HG03439 (cell line): Measurements from ENCODE around the gene DTNB.
"Not testable (repeated sequence)": the region's sequence is repeated elsewhere in the genome, so short reads cannot be mapped to it uniquely, and the experiment has no call there.

Experiments used
- ATAC-seq: cut with Tn5 transposase; IDR thresholded peaks from one replicate; pipeline ENCODE4 v1.9.1; 2021; ENCODE audit warnings: mild to moderate bottlenecking, moderate library complexity; ENCODE audit not compliant: unreplicated experiment

Gene DTNB

DNA sequence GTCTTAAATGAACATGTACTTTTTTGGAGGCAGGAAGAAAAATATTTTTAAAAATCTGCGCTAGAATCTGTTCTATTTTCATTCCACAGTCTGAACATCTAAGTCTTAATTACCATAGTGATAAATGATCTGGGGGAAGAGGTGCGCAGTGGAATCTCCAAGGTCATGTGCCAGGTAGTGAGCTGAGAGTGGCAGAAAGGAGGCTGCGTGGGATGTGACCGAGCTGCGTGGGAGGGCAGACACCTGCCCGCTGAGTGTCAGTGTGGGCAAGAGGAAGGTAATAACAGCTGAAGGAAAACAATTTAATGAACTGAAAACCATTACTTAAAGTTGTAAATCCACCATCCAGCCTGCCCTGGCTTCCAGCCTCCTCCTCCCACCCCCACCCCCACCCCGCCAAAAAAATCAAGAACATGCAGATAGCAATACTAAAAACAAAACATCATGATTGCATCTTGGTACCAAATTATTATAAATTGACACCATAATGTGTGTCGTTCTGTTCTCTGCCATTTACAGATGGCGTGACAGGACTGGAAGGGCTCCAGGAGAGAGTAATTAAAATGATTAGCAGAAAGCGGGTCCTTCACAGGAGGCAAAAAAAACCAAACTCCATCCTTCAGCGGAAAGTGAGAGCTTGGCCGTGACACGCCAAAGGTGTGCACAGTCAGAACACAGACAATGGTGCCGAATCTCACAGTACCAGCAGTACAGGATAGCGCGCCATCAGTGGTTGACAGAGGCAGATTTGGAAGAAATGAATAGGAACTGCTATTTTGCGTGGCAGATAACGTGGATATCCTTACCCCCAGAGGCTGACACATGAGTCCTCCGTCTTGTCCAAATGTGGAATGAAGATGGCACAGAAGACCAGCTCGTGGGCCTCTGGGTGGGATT lies 11.4 kb upstream of the DTNB start:
- ATAC-seq = no peak

DNA sequence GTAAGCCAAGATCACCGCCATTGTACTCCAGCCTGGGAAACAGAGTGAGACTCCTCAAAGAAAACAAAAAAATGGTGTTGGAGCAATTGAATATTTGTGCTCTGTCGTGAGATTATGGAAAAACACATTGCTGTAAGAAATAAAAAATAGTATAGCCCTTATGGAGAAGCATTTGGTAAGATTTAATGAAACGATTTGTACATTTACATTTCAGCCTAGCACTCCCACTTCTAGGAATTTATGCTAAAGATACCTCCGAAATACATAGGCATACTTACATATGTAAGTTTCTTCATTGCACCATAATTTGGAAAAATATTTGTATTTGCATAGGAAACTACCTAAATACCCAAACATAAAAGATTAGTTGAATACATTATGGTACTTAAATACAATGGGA lies 8.7 kb upstream of the DTNB start:
- no peak for ATAC-seq

DNA sequence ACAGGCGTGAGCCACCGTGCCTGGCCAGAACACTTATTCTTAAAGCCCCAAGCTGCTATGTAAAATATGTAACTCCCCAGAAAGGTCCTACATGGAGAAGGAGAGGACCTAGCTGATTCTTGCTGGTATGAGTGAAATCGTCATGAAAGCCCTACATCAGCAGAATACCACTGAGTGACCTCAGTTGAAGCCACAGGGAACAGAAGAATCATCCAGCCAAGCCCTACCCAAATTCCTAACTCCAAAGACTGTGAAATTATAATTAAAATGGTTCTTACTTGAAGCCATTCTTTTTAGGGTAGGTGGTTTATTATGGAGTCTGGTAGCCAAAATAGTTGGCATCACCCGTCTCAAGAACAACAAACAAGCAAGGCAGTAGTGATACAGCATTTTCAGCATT lies 4.5 kb upstream of the DTNB start:
- no peak for ATAC-seq

DNA sequence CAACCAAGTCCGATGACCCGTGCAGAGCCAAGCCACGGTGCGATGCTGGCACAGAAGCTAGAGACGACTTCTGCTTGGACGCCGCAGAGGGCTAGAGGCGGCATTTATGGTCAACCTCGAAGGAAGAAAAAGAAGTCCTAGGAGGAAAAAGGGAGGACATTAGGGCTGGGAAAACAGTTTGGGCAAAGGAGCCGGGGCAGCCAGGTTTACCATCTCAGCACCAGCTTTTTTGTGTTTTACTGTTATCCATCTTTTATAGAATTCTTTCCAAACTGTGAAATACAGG lies 643 bp upstream of the DTNB start:
- no peak for ATAC-seq

DNA sequence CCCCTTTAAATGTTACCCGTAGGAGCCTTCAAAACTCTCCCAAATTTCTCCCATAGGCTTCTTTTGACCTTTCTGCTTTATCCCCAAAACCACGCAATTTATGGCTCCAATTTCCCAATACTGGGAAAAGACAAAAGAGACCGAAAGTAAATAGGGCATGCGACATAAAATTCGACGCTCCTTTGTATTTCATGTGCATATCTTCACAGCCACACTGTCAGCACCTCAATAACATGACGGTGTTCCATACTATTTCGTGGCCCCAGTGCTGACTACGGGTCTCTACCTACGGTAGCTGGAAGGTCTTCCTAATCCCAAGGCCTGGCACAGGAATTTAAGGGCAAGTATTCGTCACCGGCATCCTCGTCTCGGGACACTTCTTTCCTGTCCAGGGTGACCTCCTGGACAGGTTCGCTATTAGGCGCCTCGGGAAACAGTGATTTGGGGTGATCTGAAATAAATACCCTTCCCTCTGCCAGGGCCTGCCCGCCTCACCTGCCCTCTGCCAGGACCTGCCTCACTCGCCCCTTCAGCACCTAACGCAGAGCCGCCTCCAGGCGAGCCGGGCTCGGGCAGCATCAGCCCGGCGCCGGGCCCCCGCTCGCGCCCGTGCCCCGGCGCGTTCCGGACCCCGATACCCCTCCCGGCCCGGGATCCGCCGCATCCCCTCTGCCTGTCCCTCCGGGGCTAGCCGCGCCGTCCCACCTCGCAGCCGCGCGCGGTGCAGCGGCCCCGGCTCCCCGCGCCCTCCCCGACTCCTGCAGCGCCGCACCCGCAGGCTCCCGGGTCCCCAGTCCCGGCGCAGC lies 680 bp downstream of the DTNB start:
- ATAC-seq = peak; percentile 53

DNA sequence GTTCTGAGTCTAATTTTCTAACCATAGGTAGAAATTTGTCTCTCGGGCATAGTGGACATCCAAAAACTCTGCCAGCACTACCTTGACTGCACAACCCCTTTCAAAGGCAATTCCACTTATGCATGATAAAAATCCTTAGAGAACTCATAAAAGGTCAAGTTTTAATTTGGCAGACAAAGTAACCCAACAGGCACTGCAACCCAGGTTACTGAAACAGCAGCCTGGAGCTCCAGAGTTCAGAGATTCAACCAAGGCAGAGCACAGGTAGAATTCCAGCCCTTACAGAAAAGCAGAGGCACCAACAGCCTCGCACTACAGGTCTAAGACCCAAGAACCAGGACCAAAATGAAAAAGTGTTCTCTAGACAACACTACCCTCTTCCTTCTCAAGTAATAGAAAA lies 1.8 kb downstream of the DTNB start:
- no peak for ATAC-seq

DNA sequence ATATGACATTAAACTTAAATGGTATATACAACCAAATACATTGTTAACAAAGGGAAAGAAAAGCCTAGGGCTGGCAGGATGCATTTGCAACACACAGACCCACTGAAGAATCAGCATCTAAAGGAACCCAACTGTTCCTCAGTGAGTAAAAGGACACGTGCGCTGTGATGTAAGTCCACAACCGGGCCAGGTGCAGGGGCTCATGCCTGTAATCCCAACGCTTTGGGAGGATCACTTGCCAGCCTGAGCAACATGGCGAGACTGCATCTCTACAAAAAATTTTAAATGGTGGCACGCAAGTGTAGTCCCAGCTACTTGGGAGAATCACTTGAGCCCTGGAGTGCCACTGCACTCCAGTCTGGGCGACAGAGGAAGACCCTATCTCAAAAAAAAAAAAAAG lies 3.9 kb downstream of the DTNB start:
- no peak for ATAC-seq

DNA sequence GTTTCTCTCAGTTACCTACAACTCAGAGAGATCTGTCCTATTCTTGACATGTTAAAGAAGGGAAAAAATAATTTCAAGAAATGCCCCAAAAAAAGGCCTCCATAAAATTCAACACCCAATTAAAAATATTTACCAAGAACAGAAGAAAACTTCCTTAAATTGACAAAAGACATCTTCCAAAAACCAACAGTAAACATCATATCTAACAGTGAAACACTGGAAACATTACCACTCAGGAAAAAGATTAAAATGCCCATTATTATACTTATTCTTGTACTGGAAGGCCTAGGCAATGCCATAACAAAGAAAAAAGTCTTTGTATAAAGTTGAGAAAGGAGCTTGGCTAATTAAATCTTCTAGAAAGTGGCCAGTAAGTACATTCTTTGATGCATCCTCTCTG lies 7.2 kb downstream of the DTNB start:
- ATAC-seq = no peak

DNA sequence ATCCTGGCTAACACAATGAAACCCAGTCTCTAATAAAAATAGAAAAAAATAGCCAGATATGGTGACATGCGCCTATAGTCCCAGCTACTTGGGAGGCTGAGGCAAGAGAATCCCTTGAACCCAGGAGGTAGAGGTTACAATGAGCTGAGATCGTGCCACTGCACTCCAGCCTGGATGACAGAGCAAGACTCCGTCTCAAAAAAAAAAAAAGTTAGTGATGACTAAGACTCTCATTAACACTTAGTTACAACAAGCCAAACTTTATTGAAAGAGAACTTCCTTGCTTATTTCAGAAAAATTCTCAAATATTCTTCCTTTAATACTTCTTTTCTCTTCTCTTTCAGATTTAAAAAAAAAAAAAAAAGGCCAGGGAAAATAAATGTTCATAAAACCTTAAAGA lies 7.9 kb downstream of the DTNB start:
- not testable (repeated sequence) for ATAC-seq

DNA sequence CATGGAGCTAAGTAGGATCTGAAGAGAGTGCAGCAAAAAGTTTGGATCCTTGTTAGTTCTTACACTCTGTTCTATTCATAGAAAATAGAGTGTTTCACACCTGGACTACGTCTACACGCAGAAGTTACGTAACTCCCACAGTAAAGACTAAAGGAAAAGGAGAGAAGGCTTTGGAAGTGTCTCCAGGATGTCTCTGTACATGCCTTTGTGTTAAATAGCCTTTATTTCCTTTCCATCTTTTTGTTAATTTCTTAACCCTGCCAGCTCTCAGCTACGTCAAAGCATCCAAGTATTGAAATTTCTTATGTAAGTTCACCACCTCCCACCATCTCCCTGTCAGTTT lies 8.4 kb downstream of the DTNB start:
- ATAC-seq = no peak

DNA sequence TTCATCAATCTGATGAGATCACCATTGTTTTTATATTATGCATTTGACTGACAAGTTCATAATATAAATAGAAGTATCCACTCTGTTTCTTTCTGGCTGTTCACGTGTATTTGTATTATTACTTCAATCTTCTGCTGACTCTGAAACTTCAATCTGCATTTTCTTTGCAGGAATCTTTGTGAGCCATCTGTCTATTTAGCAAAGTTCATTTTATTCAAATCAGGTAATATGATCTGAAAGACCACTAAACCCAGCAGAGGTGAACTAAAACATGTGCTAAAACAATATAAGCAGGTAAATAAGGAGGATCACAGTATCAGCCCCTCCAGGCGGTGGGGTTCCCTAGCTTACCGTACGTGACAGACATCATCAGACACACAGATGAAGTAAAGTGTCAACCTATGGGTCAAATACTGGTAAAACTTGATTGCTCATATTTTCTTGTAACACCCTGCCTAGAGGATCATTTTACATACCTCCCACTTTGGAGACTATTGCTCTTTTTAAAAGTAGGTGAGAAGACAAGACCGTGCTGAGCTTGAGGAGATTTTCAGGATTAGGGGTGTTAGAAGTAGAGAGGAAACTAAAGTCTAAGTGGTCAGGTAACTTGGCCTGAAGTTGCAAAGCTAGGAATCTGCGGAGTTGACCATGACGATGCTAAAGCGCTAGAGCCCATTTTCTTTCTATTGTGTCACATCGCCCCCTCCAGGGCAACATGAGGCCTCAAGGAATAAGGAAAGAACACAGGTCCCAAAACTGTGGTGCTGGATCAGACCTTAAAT lies 9.0 kb downstream of the DTNB start:
- no peak for ATAC-seq

DNA sequence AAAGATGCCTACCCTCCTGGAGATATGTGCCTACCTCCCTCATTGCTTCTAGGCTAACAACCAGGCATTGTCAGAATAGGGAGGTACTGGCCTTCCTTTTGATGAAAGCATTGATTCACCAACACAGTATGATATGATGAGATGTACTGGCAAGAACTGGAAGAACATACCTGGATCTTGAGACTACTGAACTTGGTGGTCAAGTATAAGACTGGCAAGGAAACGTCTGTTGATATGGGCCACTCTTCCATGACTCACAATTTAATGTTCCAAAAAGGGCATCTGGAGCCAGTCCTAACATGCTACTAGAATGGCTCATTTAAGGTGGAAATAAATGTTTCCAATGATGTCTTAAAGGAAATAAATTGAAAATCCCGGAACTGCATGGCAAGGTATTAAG lies 18.1 kb downstream of the DTNB start:
- no peak for ATAC-seq

DNA sequence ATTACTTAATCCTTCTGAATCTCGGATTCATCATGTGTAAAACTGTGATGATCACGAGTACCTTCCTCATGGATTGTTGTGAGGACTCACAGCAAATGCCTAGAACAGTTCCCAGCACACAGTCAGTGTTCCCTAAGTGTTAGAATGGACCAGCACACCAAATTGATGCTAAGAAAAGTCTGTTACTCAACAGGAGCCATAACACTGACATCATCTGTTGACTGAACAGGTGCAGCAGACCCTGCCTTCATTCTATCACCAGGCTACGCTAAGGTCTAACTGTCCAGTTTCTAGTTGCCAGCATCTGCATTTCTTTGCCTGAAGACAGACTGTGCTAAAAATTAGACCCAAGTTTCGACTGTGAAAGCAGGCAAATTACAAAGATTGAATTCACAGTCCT lies 18.6 kb downstream of the DTNB start:
- ATAC-seq = no peak

DNA sequence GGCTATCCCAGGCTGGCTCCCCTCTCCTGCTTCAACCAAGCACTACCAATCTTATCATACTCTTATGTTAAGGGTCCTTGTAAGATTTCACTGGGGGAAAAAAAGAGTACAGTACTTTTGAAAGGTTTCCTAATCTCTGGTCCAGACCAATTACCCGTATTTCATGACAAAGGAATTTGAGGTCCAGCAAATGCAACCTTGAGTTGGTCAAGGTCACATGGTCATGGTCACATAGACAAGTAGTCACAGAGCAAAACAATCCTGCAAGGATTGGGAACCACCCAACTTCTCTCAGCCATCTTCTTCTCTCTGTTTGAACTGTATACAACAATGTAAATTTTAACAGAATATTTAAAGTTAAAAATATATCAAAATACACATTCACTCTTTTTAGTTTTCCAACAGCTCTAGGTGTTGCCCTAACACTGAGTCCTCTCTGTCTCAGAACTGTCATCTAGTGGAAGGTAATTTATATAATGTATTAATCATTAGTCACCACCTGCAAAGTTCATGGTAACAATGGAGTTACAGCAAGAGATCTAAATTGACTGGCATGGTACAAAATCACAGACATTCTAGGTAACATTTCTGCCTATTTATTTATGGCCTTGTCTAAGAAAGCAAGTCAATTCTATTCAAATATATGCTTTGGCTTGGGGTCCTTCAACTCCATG lies 21.5 kb downstream of the DTNB start:
- ATAC-seq = no peak

DNA sequence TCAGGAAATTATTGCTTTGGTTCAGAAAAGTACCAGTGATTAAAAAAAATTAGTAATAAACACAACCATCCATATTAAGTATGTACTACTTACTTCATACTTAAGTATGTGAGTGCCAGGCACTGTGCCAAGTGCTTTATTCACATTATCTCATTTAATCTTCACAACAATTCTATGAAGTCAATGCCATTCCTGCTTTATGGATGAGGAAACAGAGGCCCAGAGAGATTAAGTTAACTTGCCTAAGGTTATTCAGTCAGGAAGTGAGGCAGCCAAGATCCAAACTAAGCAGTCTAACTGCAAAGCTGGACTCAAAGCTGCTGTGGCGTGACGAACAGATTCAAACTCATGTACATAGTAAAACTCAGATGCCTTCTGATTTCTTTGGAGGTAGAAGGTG lies 22.3 kb downstream of the DTNB start:
- no peak for ATAC-seq

DNA sequence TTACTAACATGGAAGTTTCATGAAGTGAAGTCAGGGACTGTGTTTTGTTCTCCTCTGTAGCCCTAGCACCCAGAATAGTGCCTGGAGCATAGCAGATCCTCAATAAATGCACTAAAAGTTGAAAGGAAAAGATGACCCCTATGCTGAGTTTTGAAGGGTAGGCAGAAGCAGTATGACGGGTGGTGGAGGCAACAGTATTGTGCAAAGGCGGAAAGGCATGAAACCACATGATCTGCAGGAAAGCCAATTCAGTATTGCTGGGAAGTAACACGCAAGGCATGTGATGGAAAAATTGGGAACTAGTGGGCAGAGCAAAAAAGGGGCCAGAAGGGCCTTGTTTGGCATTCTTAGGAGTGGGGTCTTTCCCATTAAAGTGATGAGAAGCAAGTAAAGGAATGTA lies 23.1 kb downstream of the DTNB start:
- ATAC-seq = no peak

DNA sequence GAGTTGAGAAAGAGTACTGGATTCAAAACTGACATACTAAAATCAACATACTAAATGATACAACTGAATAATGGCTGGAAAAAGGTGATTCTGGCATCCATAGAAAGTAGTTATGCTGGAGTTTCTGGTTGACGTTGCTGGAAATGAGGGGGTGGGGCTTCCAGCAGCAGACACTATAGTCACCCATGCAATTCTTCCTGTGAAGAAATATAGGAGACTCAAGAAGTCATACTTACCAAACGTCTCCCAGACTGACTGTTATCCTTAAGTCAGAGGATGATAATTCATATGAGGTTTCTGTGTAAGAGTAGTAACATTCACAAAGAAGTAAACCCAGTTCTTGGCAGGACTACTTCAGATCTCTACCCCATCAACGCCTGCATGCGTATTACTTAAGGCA lies 23.6 kb downstream of the DTNB start:
- no peak for ATAC-seq

DNA sequence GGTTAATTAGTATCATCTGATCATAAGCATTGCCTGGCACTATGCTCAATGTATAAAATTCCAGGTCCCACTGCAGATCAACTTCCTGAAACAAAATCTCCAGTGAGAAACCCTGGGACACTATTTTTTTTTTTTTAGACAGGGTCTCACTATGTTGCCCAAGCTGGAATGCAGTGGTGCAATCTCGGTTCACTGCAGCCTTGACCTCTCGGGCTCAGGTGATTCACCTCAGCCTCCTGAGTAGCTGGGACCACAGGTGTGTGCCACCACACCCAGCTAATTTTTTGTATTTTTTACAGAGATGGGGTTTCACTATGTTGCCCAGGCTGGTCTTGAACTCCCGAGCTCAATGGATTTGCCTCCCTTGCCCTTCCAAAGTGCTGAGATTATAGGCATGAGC lies 31.1 kb downstream of the DTNB start:
- ATAC-seq = no peak

DNA sequence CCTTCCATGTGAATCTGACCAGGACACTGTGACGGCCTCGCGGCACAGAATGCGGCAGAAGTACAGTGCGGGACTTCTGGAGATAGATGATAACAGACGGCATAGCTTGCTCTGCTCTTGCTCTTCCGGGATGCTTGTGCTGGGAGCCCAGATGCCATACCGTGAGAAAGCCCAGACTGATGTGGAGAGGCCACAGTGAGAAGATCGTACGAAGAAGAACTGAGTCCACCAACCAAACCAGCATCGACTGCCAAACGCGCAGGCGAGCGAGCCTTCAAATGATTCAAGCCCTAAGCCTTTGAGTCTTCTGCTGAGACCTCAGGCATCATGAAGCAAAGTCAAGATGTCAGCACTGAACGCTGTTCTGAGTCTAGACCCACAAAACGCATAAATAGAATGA lies 33.7 kb downstream of the DTNB start:
- no peak for ATAC-seq

DNA sequence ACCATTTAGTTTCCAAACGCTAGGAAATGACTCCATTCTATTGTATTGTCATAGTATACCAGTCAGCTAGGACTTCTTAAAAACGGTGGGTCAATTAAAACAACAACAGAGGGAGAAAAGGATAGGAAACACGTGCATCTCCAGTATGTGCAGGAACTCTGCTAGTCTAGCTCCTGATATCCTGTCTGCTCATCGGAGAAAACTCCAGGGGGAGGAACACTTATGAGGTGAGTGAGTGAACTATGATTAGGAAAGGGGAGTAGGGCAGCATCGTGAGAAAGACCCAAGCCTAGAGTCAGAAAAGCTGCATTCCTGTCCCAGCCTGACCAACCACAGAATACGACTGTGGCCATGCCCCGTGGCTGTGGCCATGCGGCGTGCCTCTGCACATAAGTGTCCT lies 34.2 kb downstream of the DTNB start:
- ATAC-seq = no peak

DNA sequence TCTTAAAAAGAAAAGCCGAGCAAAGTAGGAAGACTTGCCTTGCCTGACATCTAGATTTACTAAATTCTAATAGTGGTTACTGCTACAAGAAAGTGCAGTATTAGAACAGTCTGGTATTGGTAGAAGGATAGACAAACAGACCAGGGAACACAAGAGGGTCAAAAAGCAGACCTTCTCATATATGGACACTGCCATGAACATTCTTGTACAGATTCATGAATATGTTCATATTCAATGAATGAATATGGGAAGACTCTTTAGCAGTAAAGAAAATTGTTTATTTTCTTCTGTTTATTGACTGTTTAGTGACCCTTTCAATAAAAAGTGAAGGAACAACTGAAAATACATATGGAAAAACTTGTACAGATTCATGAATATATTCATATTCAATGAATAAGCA lies 37.6 kb downstream of the DTNB start:
- no peak for ATAC-seq
